GM18519 (cell line): ENCODE results near the gene EFCAB6.

Source experiments
- ATAC-seq: cut with Tn5 transposase; IDR thresholded peaks from one replicate; pipeline ENCODE4 v1.9.1; 2021; ENCODE audit warnings: mild to moderate bottlenecking, moderate library complexity; ENCODE audit not compliant: unreplicated experiment, low FRiP score

The EFCAB6 gene

DNA sequence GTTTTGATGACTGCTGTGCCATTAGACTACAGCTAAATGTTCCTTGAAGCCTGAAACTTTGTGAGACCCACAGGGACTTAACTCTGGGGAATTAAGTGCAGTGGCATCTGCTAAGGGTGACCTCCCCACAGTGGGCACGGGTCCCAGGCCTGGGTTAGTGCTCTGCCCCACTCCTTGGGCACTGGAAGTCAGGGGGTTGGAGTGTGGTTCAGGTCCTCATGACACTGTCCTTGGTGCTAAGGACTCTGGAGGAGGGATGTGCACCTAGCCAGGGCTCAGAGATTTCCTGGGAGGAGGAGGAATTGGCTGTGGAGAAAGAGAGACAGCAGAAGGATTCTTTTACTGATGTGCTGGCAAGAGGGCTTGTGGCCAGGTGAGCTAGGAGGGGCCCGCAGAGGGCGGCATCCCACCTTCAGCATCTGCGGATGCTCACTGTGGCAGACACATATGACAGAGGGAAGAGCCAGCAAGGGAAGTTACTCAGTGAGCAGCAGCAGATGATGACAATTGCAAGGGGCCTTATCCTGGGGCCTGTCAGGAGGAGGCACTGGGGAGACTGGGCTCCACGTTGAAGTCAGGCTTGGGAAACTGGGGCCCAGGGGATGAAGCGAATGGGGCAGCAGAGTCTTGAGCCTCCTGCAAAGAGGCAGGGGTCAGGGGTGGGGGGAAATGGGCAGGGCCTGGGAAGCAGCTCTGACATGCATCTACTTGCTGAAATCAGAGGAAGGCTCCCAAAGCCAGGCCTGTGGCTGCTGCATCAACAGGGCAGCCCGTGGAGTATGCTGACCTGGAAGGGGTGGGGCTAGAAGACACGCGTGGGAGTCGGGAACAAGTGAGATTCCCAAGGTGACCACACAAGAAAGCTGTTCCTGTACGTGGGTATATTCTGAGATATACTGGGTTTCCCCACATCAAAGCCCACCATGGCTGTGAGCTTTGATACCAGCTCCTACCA lies 256.3 kb downstream of the EFCAB6 start:
- ATAC-seq = no peak

DNA sequence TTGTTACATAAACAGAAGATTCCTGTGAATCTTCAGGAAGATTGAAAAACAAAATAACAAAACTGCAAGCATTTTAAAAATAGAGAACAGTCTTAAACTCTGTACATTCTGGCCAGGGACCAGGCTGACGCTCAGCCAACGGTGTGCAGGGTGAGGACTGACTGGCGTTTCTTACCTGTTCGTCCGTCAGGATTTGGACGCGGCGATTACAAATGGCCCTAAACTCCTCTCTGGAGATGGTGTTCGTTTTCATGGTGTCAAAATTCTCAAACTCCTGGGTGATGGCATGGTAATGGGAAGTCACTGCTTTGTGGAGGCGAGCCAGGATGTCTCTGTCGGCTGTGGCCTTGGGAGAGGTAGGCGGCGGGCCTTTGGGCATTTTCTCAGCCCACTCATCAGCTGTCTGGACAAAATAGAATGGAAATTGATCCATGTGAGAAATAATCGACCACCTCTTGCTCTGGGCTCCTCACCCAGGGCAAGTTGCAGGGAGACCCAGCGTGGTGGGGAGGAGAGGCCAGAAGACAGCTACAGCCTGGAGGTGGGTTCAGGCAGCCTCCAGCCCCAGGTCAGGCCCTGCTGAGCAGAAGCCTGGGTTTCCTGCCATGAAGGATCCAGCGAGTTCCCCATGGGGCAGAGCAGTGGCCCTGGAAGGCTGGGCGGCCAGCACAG lies 257.3 kb downstream of the EFCAB6 start:
- ATAC-seq = no peak

DNA sequence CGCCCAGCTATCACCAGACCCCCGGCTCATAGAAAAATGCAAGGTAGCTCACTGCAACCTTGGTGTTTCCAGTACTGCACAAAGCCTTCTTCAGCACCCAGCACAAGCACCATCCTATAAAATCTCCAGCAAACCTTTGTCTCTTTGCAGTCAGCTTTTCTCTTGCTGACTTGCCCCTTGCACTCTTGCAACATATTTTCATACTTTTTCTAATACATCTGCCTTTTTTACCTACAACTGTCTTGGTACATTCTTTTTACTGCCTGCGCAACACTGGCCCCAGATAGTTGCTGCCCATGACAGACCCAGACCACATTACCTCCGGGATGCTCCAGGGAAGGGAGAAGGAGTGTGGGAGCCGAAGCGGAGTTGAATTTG lies 257.9 kb downstream of the EFCAB6 start:
- no peak for ATAC-seq

DNA sequence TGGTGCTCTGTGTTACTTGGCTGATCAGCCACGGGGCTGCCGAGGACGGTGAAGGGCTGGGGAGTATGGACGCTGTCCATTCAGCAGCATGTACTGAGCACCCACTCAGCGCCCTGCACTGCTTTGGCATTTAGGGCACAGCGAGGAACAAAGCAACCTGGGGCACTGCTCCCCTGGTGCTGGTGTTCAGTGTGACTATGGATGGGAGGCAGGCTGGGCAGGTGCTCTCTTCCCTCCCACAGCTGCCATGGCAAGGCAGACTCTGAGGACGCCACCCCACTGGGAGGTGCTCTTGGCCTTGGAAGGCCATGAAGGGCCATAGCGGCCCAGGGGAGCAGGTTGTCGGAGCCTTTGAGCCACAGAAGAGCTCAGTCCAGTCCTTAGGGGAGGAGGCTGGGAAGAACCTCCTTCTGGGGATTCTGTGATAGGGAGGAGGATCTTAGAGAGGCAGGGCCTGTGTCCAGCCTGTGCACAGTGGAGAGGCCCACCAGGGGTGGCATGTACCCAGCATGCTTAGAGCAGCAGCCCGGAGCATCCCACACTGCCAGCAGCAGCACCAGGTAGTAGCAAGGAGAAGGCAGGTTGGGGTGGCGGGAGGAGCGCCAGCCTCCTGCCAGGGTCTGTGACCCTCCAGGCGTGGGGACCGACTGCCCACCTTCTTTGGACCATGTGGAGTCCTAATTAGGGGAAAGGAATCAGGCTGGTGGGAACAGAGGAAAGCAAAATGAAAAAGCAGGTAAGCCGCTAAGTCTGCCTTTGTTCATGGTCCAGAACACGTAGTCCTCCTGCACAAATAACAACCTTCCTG lies 258.4 kb downstream of the EFCAB6 start:
- no peak for ATAC-seq

DNA sequence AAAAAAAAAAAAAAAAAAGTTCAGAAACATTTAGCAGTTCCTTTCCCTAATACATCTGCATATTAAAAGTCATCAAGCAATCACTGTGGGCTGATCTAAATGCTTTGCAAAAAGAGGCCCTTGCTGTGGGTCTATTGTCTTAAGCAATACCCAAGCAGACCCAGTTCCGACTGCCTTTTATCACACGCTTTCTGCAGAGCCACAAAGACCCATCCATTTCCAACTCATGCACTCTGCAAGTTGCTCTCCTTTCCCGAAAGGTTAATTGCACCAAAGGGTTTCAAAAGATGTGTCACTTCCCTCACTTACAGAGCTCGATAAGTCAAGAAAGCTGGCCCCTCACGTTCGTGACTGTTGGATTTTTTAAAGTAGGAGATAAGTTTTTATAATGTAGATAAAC lies 261.4 kb downstream of the EFCAB6 start:
- no peak for ATAC-seq

DNA sequence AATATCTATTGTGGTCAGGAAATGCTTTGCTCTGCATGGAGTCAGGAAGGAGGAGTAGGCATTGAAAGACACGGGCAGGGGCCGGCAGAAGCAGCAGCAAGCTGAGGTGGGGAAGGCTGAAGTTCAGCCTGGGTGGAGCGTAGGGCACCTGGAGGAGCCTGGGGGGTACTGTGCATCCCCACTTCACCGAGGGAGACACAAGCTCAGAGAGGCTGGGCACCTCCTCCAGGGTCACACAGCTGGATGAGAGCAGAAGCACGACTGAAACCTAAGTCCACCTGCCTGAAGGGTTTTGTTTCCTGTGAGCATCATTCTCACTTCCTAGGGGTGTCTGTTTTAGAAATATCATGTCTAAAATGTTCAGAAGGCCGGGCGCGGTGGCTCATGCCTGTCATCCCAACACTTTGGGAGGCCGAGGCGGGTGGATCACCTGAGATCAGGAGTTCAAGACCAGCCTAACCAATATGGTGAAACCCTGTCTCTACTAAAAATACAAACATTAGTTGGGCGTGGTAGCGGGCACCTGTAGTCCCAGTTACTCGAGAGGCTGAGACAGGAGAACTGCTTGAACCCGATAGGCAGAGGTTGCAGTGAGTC lies 262.0 kb downstream of the EFCAB6 start:
- no peak for ATAC-seq

DNA sequence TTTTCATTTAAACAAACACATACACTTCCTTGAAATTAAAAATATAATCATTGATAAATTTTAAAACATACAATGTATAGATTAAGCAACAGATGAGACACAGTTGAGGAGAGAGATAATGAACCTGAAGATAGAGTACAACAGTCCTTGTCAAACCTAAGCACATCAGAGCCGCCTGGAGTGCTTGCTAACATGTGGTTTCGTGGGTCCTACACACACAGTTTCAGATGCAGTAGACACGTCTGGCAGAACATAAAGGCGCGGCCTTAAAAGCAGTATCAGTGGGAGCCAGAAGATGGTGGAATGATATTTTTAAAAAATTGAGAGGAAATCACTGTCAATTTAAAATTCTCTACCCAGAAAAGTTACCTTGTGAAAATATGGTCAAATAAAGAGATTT lies 265.9 kb downstream of the EFCAB6 start:
- no peak for ATAC-seq

DNA sequence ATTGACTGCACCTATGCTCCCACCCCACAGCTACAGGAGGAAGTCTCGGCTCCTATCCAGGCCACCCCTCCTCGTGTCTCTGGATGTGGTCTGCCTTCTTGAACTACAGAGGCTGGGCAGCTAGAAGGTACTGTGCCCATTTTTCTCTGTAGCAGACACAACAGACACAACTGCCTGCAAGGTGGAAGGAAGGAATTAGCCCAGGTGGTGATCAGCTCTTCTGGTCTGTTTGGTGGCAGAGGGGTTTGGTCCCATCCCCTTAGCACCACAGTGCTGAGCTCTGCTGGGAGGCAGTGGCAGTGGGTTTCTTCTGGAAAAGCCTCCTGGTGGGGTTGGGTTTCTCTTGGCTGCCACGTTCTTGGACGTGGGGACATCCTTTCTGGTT lies 267.8 kb downstream of the EFCAB6 start:
- no peak for ATAC-seq

DNA sequence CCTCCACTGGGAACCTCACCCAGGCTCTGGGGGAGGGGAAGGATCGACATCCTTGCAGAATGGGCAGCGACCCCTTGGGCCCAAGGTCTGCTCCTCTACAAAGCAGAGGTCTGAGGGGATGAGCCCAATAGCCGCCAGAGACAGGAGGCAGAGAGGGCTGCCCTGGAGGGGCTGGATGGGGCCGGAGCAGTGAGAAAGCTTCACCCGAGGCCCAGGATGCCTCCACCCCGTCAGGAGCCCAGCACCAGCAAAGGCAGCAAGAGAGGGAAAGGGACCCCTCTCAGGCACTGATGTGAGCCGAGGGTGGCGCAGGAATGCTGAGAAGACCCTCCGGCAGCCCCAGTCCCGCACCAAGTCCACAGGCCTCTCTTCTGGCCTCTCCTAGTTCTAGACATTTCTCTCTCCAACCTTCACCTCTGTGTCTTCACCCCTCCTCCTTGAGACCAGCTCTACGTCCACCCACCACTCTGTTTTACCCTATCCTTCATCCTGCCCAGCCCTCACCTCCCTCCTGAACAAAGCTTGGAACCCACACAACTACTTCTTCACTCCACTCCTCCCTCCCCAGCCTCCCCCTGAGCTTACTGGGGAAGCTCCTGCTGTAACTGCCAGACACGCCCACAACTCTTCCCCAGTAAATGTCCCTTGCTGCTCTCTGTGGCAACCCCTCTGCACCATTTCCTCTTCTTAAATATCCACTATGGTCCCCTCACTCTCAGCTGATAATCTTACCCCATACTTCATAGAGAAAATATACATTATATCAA lies 268.4 kb downstream of the EFCAB6 start:
- no peak for ATAC-seq

DNA sequence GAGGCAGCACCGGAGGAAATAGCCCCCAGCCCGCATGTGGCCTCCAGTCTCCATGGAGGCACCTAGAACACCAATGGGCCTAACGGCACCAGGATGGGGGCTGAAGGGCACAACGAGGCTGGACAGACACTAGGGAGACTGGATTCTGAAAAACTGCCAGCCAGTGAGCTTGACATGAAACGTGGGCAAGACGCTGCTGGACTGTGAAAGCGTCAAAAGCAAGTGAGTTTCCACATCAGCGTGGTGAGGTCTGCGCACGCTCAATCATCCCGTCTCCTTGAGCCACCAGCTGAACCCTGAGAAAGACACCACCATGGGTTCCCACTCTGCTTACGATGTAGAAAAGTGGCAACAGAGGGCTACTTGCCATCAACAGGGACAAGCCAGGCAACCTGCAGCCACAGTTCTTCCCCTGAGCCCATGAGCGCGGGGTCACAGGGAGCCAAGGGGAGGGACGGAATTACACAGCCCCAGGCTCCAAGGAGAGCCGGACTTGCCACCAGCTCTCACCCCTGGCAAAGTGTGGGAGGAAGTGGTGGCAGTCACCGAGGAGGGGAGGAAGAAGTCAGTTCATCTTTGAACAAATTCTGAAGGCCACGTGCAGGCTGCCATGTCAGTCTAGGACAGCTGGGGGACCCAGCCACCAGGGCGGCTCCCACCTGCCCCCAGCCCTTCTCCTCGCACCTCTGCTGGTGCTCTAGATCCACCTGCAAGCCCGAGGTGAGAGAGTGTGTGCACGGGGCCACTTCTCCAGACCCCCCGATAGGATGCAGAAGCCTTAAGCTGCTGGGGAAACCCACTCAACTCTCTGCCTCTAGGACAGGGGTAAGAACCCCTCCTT lies 269.2 kb downstream of the EFCAB6 start:
- ATAC-seq = no peak

DNA sequence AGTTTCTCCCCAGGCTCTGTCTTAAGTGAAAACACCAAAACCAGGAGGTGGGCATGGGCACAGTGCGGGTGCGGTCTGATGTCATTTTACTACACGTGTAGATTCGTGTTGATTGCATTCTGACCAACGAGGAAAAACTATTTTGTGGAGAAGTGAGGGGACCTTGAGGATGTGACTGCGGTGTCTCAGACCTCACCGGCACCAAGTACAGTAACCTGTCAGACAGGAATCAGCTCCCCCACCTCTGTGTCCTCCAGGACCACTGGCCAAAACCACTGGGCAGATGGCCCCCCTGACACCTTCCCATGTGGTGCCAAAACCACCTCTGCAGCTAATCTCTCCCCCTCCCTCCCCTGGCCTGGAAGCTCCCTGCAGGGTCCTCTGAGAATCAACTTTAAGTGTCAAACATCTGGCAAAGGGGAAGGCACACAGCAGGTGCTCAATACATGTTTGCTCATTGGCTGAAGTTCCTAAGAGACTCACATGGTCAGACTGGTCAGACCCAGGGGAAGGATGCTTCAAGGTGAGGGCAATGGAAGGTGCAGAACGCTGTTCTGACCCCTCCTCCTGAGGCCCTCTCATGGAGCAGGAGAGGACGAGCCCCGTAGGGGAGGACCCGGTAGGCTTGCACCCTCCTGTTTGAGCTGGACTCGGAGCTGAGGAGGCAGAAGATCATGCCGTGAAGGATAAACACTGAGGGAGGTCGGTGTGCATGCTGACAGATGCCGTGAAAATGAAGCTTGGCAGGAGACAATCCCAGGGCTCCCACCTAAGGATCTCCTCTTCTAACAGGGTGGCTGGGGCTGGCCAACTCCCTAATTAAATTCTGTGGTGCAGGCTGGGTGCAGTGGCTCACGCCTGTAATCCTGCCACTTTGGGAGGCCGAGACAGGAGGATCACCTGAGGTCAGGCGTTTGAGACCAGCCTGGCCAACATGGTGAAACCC lies 270.4 kb downstream of the EFCAB6 start:
- no peak for ATAC-seq

DNA sequence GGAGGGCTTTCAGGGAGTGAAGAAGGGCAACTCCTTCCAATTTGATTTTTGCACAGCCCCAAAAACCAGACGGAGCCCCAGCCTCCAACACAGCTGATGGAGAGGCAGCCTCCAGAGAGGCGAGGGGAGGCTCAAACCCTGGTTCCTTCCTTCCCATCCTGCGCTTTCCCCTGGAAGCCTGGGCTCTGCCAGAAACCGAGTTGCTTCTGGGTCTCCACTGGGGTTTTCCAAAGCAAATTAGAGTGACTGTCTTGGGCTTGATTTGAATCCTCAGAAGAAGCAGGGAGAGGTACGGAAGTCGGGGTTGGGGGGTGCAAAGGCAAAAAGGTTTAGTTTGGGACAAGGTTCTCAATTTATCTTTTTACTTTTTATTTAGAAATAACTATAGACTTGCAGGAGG lies 271.1 kb downstream of the EFCAB6 start:
- no peak for ATAC-seq

DNA sequence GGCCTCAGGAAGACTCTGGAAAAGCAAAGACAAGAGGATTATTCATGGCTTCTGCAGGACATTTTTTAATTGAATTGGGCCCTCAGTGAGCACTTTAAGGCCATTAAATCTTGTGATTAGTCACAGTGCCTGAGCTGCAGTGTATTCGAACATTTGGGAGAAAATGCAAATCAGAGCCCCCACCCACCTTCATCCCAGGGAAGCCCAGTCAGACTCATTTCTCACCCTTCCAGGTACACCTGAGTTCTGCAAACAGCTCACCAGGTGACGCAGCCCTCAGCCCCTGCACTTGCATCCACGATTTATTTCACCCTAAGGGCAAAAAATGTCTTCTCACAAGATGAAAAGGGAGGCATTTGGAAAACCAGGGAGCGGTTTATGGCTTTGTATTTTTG lies 271.6 kb downstream of the EFCAB6 start:
- no peak for ATAC-seq

DNA sequence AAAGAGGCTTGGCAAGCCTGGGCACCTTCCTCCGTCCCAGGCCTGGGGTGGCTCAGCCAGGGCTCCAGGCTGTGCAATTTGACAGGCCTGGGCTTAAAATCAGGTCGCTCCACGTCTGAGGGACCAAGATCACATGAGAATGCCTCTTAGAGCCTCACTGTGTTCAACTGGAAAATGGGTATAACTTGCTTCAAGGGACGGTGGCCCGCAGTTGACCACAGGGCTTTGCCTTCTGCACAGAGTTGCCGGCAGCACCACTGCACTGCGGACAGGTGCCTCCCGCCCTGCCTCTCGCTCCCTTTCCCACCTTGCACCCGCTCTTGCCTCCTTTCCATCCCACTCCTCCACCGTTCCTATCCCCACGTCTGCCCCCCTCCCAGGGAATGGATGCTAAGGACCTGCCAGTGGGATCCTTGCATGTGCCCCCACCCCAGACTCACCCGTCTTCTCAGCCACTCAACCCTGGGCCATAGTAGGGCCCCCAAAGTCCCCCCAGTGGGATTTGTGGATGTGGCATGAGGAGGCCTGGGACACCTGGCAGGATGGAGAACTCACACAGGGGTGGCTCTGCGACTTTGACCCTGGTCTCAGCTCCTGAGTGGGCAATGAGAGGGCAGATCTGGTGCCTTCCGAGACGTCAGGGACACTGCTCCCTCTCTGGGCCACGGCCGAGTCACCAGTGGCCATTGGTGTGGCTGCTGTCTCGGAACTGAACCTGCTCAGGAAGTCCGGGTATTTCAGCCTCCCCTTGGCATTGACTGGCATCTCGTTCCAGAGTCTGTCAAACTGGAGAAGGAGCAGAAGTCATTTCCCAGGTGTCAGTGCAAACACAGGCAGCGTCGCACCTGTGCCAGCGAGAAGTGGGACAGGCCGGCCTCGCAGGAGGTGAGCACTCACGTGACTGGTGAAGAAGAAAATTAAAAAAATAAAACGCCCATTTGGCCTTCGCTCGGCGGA lies 272.3 kb downstream of the EFCAB6 start:
- no peak for ATAC-seq

DNA sequence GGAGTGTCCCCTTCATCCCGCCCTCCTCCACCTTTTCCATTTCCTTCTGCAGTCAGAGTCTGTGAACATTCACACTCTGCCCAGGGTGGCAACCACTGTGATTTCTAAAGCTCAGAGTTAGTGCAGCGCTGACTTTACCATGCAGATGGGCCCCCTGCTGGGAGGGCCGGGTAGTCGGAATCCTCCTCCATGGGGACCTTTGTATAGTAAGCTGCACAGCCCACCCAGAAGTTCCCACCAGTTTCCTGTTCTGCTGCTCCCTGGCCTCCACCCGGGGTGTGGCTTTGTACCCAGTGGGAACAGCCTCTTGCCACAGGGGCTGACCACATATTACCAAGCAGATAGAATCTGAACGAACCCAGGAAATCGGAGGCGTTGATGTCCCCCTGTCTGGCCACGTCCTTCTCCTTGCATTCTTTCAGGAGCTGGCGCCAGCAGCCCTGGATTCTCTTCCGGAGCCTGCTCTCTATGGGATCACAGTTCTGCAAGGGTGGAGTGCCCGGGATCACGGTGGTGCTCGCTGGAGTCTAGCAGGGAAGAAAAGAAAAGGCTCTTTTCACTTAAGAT lies 275.0 kb downstream of the EFCAB6 start:
- no peak for ATAC-seq

DNA sequence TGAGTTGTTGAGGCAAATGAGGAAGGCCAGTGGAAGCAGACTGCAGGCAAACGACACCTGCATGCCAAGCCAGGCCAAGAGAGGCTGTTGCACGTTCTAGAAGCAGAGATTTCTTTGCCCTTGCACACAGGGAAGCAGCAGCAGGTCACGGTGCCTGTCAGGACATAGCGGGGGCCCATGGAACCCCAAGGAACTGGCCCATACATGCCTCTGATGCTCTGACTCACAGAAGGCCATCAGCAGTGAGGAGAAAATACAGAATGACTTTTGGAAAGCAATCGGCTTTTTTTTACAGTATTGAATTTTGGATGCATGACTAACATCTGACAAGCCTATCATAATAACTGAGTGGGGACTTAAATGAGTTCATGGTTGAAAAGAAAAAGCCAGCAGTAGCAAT lies 276.4 kb downstream of the EFCAB6 start:
- ATAC-seq = no peak

DNA sequence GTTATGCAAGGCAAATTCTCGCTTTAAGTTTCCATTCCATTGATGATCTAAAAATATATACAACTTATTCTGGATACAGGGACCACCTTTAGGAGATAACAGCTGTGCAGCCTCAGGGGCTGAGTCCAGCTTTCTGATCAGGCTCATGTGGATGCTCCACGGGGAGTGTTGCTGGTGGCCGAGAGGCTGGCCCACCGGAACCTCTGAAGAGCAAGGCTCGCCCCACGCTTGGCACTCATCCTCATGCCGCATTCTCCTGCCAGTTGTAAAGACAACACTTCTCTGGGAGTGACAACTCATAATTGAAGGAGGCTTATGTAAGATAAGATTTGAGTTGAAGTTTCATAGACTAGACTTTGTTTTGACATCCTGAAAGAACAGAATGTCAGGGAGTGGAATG lies 276.8 kb downstream of the EFCAB6 start:
- no peak for ATAC-seq
